SK-N-SH treated with all-trans-retinoic acid at 6 μM for 48 hours (cell line): ENCODE results near the gene IPO7.
A peak's percentile ranks its signal among the peaks of the same experiment; 100 is the strongest.

Experiments used
- ATAC-seq: fragments of 200-7000 bp; cut with Tn5 transposase; 3 replicates; pipeline ENCODE4 v1.9.1; 2020; ENCODE audit warnings: mild to moderate bottlenecking, moderate library complexity
- BACH2 ChIP-seq: fragments of 250-450 bp; sonication (Bioruptor Pico); IDR thresholded peaks from 2 replicates; pipeline ENCODE4 v1.9.0; 2021; ENCODE audit warnings: mild to moderate bottlenecking, borderline replicate concordance
- CSDC2 ChIP-seq: fragments of 250-450 bp; sonication (Bioruptor Pico); IDR thresholded peaks from 2 replicates; pipeline ENCODE4 v1.5.0; 2020; ENCODE audit warnings: mild to moderate bottlenecking, moderate library complexity
- ESRRG ChIP-seq: fragments of 250-450 bp; sonication (Bioruptor Pico); IDR thresholded peaks from 2 replicates; pipeline ENCODE4 v1.6.1; 2021; ENCODE audit warnings: mild to moderate bottlenecking
- GLIS3 ChIP-seq: fragments of 250-450 bp; sonication (Bioruptor Pico); IDR thresholded peaks from 2 replicates; pipeline ENCODE4 v1.5.0; 2020; ENCODE audit warnings: mild to moderate bottlenecking, moderate library complexity
- OSR1 ChIP-seq: fragments of 250-450 bp; sonication (Bioruptor Pico); IDR thresholded peaks from 2 replicates; pipeline ENCODE4 v1.8.0; 2022; ENCODE audit warnings: moderate library complexity, mild to moderate bottlenecking, inconsistent platforms
- PPARA ChIP-seq: fragments of 250-450 bp; sonication (Bioruptor Pico); IDR thresholded peaks from 2 replicates; pipeline ENCODE4 v1.5.0; 2020; ENCODE audit warnings: mild to moderate bottlenecking, borderline replicate concordance
- SNAI2 ChIP-seq: fragments of 250-450 bp; sonication (Bioruptor Pico); IDR thresholded peaks from 2 replicates; pipeline ENCODE4 v1.5.0; 2020; ENCODE audit warnings: mild to moderate bottlenecking, moderate library complexity
- TCF4 ChIP-seq: fragments of 250-450 bp; sonication (Bioruptor Pico); IDR thresholded peaks from 2 replicates; pipeline ENCODE4 v1.8.0; 2021; ENCODE audit warnings: mild to moderate bottlenecking, moderate library complexity, borderline replicate concordance
- ZC3H10 ChIP-seq: fragments of 250-450 bp; sonication (Bioruptor Pico); IDR thresholded peaks from 2 replicates; pipeline ENCODE4 v1.5.1; 2021; ENCODE audit warnings: mild to moderate bottlenecking, moderate library complexity
- ZFP3 ChIP-seq: fragments of 250-450 bp; sonication (Bioruptor Pico); IDR thresholded peaks from 2 replicates; pipeline ENCODE4 v1.5.0; 2020; ENCODE audit warnings: mild to moderate bottlenecking, moderate library complexity
- ZNF70 ChIP-seq: fragments of 450-650 bp; formaldehyde crosslinking; IDR thresholded peaks from 2 replicates; pipeline ENCODE4 v1.5.0; 2020; ENCODE audit warnings: mild to moderate bottlenecking, moderate library complexity
- ZNF8 ChIP-seq: fragments of 450-650 bp; formaldehyde crosslinking; IDR thresholded peaks from 2 replicates; pipeline ENCODE4 v1.5.0; 2020; ENCODE audit warnings: mild to moderate bottlenecking, moderate library complexity
- TF ChIP-seq, protein P1 (sequence below): fragments of 250-450 bp; sonication (Bioruptor Pico); IDR thresholded peaks from 2 replicates; pipeline ENCODE4 v1.5.0; 2020; ENCODE audit warnings: mild to moderate bottlenecking, moderate library complexity
- TF ChIP-seq, protein P2 (sequence below): fragments of 250-450 bp; sonication (Bioruptor Pico); IDR thresholded peaks from 2 replicates; pipeline ENCODE4 v1.8.0; 2020; ENCODE audit warnings: mild to moderate bottlenecking, moderate library complexity, borderline replicate concordance
- TF ChIP-seq, protein P3 (sequence below): fragments of 250-450 bp; sonication (Bioruptor Pico); IDR thresholded peaks from 2 replicates; pipeline ENCODE4 v1.5.1; 2021; ENCODE audit warnings: mild to moderate bottlenecking, moderate library complexity
- TF ChIP-seq, protein P4 (sequence below): fragments of 250-450 bp; sonication (Bioruptor Pico); IDR thresholded peaks from 2 replicates; pipeline ENCODE4 v1.5.1; 2020; ENCODE audit warnings: low read depth, mild to moderate bottlenecking, moderate library complexity

The IPO7 gene

DNA sequence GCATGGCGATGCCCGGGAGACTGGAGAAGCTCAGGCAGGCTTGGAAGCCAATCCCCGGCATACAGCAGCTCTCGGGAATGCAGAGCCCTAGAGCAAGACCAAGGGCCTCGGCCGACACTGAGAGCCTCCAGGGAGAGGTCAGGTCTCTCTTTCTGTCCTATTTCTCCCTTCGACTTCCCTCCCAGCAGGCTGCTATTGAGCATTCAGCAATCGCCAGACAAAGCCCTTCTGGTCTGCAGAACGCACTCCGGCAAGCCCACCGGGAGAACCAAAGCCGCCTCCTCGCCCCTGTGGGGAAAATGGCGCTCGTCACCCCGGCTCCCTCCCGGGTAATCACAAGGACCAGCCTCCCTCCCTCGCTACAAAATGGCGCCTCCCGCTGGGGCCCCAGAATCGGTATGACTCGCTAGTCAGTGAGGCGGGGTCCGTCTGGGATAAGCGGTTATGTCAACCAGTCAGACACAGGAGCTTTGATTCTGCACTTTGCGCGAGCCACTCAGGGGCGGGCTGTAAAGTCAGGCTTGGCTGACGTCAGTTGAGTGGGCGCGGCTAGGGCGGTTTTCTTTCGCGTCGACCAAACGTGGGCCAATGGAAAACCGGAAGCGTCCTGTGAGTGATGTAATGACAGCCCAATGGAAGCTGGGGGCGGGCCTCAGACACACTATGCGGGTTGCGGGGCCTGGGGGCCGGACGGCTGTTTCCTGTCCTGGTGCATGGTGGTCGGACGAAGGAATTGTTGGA, 76.0 kb downstream of the IPO7 start, which contains the start of gene ZNF143:
ZNF143 (plus strand) TSS at position 691 of the 741 bp plus-strand sequence. CDS start 10,297 bp downstream, outside the sequence.
- TF ChIP-seq ZFP3: 0 out of 2 replicates have a peak, but pooled peaks have one; percentile 50
- TF ChIP-seq ZNF70 (CRISPR knock-in tag): no peak
- TF ChIP-seq ZC3H10: no peak
- TF ChIP-seq OSR1 (CRISPR knock-in tag): no peak
- TF ChIP-seq, protein P1, sequence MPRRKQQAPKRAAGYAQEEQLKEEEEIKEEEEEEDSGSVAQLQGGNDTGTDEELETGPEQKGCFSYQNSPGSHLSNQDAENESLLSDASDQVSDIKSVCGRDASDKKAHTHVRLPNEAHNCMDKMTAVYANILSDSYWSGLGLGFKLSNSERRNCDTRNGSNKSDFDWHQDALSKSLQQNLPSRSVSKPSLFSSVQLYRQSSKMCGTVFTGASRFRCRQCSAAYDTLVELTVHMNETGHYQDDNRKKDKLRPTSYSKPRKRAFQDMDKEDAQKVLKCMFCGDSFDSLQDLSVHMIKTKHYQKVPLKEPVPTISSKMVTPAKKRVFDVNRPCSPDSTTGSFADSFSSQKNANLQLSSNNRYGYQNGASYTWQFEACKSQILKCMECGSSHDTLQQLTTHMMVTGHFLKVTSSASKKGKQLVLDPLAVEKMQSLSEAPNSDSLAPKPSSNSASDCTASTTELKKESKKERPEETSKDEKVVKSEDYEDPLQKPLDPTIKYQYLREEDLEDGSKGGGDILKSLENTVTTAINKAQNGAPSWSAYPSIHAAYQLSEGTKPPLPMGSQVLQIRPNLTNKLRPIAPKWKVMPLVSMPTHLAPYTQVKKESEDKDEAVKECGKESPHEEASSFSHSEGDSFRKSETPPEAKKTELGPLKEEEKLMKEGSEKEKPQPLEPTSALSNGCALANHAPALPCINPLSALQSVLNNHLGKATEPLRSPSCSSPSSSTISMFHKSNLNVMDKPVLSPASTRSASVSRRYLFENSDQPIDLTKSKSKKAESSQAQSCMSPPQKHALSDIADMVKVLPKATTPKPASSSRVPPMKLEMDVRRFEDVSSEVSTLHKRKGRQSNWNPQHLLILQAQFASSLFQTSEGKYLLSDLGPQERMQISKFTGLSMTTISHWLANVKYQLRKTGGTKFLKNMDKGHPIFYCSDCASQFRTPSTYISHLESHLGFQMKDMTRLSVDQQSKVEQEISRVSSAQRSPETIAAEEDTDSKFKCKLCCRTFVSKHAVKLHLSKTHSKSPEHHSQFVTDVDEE (CRISPR knock-in tag): peak; percentile 60; the same call in 1 of the 2 replicates
- no peak for TF ChIP-seq ESRRG (CRISPR knock-in tag)
- no peak for TF ChIP-seq PPARA (CRISPR knock-in tag)
- TF ChIP-seq GLIS3 (CRISPR knock-in tag): no peak
- no peak for TF ChIP-seq BACH2 (CRISPR knock-in tag)
- TF ChIP-seq TCF4: no peak
- no peak for TF ChIP-seq SNAI2 (CRISPR knock-in tag)
- TF ChIP-seq CSDC2: 0 out of 2 replicates have a peak, but pooled peaks have one; percentile 37
- TF ChIP-seq ZNF8: no peak
- TF ChIP-seq, protein P2, sequence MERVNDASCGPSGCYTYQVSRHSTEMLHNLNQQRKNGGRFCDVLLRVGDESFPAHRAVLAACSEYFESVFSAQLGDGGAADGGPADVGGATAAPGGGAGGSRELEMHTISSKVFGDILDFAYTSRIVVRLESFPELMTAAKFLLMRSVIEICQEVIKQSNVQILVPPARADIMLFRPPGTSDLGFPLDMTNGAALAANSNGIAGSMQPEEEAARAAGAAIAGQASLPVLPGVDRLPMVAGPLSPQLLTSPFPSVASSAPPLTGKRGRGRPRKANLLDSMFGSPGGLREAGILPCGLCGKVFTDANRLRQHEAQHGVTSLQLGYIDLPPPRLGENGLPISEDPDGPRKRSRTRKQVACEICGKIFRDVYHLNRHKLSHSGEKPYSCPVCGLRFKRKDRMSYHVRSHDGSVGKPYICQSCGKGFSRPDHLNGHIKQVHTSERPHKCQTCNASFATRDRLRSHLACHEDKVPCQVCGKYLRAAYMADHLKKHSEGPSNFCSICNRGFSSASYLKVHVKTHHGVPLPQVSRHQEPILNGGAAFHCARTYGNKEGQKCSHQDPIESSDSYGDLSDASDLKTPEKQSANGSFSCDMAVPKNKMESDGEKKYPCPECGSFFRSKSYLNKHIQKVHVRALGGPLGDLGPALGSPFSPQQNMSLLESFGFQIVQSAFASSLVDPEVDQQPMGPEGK (CRISPR knock-in tag): no peak
- TF ChIP-seq, all 23 proteins: peak for 3
- peak; percentile 93 for ATAC-seq

DNA sequence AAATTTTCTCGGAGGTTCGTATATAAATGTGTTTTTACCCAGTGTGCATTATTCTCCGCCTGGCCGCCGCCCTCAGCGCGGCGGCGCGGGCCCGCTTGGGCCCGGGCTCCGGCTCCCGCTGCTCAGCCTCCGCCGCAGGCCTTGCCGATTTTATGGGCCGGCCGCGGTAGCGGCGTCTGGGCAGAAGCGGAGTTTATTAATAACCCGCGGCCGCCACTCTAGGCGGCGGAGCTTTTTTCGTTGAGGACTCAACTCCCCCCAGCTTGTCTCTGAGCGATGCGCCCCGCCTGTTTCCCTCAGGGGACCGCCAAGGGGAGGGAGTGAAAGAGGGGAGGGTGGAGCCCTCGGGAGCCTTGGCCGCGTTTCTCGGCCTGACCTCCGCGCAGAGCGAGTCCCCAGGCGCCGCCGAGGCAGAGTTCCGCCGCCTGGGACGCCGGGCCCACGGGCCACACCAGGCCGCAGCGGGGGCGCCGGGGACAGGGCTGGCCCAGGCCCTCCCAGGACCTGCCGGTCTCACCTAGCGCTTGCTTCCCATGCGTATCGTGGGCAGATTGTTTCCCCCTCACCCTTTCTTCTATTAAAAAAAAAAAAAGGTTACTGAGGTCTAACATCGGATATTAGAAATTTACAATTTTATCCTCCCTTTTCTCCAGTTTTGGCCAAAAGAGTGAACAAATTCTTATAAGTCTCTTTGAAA, 76.8 kb downstream of the IPO7 start:
- peak; percentile 76 for ATAC-seq
- TF ChIP-seq, protein P3, sequence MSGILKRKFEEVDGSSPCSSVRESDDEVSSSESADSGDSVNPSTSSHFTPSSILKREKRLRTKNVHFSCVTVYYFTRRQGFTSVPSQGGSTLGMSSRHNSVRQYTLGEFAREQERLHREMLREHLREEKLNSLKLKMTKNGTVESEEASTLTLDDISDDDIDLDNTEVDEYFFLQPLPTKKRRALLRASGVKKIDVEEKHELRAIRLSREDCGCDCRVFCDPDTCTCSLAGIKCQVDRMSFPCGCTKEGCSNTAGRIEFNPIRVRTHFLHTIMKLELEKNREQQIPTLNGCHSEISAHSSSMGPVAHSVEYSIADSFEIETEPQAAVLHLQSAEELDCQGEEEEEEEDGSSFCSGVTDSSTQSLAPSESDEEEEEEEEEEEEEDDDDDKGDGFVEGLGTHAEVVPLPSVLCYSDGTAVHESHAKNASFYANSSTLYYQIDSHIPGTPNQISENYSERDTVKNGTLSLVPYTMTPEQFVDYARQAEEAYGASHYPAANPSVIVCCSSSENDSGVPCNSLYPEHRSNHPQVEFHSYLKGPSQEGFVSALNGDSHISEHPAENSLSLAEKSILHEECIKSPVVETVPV: no peak
- TF ChIP-seq, protein P4, sequence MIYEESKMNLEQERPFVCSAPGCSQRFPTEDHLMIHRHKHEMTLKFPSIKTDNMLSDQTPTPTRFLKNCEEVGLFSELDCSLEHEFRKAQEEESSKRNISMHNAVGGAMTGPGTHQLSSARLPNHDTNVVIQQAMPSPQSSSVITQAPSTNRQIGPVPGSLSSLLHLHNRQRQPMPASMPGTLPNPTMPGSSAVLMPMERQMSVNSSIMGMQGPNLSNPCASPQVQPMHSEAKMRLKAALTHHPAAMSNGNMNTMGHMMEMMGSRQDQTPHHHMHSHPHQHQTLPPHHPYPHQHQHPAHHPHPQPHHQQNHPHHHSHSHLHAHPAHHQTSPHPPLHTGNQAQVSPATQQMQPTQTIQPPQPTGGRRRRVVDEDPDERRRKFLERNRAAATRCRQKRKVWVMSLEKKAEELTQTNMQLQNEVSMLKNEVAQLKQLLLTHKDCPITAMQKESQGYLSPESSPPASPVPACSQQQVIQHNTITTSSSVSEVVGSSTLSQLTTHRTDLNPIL (CRISPR knock-in tag): no peak
- TF ChIP-seq SNAI2 (CRISPR knock-in tag): 0 out of 2 replicates have a peak, but pooled peaks have one; percentile 5
- TF ChIP-seq ZFP3: 0 out of 2 replicates have a peak, but pooled peaks have one; percentile 30

DNA sequence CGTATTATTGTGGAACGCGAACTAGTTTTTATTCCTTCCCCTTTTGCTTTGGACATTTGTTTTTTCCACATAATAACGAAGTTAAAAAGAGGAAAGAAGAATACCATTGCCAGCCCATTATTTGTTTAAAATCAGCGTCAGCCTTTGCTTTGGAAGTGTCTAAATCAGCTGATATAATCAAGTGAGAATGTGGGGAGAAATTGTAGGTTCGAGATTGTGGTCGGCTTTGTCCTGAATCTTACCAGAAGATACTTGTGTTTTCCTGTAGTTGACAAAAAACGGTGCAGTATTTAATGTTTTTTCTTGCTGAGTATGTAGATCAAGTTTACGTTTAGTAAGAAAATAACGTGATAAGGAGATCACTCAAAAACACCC, 77.3 kb downstream of the IPO7 start:
- ATAC-seq: no peak
- TF ChIP-seq, protein P1 (CRISPR knock-in tag): no peak
- TF ChIP-seq GLIS3 (CRISPR knock-in tag): 0 out of 2 replicates have a peak, but pooled peaks have one; percentile 73
